ENCODE measurements around the gene POLN. TPM values are rescaled to one million over a fixed set of nuclear protein-coding genes. Genes with fewer than 3 reads are reported as not detected.

Gene POLN
- polyA plus RNA-seq, 1 donor: 3.1 TPM

DNA sequence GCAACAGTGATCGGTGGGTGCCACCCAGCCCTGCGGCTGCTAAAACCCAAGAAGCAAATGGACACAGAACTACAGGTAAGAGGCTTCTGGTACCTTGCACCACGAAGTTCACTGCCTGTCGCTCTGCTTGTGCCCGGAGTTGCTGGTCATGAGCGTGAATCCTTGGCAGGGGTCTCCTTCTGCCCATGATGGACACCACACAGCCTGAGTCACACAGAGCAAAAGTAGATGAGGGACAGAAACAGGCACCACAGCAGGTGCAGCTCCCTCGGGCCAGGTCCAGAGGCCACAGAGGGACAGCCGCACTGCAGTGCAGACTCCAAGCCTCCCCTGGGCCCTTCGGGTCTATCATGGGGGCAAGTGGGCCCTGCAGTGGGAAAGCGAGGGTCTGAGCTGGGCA is 160.4 kb downstream of the POLN start:
- DNase-seq: no peak

GRCh38 chr4:2080429-2081300 is 161.3 kb downstream of the POLN start:
- no peak for DNase-seq

- DNase-seq: no peak
These were observed 162.0 kb downstream of the POLN start for GRCh38 chr4:2079926-2080325.

- no peak for DNase-seq
These were observed 162.9 kb downstream of the POLN start for GRCh38 chr4:2079006-2079405.

DNA sequence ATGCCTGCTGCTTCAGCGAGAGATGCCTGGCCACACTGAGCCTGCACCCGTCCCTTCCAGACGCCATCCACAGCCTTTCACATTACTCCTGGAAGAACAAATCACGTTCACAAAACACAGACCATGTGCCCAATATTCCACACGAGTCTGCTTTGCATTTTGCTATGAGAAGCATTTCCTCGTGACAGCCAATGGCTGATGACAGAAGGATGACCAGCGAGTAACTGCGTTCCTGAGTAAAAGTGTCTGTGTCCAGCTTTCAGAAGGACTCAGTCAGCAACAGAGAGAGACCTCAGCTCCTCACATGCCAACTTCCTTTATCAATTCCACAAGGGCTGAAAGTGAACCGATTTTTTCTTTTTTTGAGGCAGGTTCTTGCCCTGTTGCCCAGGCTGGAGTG is 163.3 kb downstream of the POLN start:
- no peak for DNase-seq

GRCh38 chr4:2077537-2078460 is 164.1 kb downstream of the POLN start:
- DNase-seq: no peak

GRCh38 chr4:2076908-2077536 is 164.9 kb downstream of the POLN start:
- DNase-seq: no peak

DNA sequence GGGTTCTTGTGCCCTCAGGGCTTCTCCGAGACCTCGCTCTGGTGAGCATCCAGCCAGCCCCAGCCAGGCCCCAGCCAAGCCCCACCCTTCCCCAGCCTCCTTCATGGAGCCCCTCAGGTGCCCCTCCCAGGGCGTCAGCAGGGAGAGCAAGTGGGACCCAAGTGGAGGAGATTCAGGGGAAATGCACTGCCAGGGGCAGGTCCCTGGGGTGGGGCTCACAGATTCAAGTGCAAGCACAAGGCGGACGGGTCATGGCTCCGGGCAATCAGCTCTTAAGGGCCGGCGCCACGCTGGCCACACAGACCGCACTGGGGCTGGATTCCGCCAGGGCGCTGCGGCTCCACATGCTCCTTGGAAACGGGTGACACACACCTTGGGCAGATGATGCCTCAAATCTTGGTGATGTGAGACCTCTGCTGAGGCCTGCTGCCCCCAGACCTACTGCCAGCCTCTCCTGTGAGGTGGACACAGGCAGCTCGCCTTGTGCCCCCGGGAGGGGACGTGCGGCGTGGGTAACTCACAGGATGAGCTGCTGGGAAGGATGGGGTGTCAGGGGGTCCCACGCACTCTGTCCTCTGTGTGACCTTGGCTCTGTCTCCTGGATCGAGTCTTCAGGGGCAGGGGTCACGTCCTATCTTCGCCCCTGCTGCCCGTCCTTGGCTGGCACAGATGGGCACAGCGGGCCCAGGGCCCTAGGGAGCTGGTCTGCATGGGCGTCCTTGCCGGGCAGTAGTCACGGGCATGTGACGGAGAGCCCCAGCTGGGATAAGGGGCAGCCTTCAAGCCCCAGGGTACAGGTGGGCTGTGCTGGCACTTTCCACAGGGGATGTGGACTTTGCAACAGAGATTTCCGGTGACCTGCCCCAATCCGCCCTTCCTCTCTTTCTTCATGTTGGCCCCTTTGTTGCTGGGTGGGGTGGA is 165.7 kb downstream of the POLN start:
- no peak for DNase-seq

- DNase-seq: no peak
These were observed 166.5 kb downstream of the POLN start for GRCh38 chr4:2075171-2075986.

GRCh38 chr4:2074588-2074987 is 167.3 kb downstream of the POLN start:
- DNase-seq: no peak

DNA sequence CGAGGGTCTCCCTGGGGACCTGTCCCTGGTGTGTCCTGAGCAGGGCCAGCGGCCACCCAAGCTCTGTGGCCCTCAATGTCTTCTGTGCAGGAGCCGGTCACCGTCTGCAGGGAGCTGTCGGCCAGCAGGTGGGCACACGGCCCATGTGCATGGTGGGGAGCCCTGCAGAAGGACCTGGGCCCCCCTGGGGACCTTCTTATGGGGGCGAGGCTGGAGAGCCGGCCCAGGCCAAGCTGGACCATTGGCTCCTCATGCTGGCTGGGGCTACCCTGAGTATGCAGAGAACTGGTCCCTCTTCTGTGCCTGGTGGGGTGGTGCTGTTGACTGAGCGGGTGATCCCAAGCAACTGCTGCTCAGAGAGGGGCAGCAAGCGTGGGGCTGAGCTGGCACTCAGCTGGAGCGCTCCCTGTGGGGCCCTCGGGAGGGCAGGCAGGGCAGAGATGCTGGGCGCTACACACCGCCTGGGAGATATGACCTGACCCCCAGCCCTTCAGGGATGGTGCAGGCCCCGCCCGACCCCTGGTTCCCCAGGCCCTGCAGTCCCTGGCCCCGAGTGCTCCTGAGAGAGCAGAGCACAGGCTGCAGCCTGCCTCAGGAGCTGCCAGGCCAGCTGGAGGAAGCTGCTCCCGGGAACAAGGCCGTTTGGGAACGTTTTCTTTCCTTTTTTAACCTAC is 168.0 kb downstream of the POLN start:
- no peak for DNase-seq

GRCh38 chr4:2072971-2073807 is 168.7 kb downstream of the POLN start:
- no peak for DNase-seq

DNA sequence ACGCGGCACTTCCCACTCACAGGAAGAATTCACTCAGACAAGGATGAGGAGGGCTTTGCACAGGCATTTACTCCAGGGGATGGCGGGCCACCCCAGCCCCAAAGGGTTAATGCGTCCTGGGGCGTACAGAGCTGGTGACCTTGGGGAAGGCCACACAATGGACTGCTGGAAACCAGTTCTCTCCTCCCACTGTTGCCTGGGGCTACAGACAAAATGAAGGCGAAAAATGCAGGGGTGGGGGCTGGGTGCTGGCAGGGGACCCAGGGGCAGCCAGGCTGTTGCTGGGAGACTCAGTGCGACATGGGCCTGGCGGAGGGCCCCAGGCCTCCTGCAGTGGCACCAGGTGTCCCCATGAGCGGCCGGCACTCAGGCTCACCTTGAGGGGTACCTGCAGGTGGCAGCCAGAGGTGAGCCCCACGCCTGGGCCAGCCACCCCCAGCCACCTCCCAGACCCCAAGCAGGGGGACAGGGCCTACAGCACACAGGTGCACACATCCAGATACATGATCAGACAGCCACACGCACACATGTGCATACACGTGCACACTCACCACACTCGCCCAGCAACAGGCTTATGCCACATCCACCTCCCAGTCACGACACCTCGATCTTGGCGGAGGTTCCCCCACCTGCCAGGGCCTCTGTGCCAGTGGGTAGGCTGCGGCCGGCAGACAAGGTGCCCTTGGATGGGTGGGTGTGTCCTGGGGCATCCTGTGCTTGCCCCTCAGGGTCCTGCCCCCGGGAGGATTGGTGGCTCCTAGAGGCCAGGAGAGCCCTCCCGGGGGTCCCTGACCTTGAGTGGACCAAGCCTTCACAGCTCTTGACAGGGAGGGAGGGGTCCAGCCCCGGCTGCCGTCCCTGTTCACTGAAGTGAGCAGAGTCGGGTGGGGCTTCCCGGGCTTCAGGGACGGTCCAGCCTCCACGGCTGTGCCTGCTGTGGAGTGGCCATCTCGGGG is 169.7 kb downstream of the POLN start:
- no peak for DNase-seq

DNA sequence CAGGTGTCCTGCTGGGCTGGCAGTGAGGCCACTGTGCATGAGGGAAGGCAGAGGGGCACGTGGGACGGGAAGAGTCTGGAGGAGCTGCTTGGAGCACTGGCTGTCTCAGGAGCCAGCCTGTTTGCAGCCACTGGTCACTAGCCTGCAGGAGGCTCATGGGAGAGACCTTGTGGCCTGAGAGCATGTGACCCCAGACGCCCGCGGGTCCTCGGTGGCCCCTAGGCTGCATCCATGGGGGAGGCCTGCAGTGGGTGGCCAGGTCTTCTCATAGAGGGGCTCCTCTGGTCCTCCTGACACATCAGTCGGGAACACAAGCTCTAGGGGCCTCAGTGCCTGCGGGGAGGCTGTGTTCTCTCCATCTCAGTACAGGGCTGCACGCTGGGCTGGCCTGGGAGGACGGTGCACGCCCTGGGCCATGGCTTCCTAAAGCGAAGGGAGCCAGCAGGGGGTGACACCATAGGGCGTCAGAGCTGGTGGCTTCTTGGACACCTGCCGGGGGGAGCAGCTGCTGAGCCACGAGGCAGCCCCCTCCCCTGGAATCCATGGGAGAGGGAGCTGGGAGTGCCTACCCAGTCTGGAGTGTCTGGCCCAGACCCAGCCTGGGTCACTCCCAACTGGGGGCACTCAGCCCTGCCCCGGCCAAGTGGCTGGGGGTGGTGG is 170.5 kb downstream of the POLN start:
- DNase-seq: no peak

GRCh38 chr4:2070421-2071251 is 171.3 kb downstream of the POLN start:
- no peak for DNase-seq

DNA sequence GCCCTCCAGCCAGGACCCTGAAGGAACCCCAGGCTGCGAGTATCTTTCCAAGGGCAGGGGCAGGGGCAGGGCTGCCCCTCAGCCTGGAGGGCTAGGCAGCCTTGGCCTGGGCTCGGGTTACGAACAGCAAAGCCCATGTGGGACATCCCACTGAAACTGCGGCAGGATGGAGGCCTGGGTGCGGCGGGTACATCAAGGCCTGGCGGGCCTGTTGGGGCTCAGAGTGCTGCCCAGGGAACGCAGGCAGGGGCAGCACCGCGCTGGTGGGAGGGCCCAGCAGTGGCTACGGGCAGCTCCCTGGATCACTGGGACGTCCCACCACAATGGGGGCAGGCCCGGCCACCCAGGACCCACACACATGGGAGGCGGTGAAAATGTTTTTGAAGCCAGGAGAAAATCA is 171.9 kb downstream of the POLN start:
- no peak for DNase-seq
